ENCODE data around the gene EGFR.

Gene EGFR

GRCh38 chr7:55133630-55134358, 115.0 kb downstream of the EGFR start:
- peak; percentile 82 for ATAC-seq

More at GRCh38 chr7:55133630-55134358, 115.0 kb downstream of the EGFR start:
- TF ChIP-seq OSR1 (CRISPR knock-in tag; IDR thresholded peaks at IDR 0.05) (no peak), ZFP3 (CRISPR knock-in tag; IDR thresholded peaks at IDR 0.05) (peak; percentile 65), ARNTL (CRISPR knock-in tag; IDR thresholded peaks at IDR 0.05; ENCODE audit: borderline replicate concordance, low read depth) (no peak), PATZ1 (CRISPR knock-in tag; IDR thresholded peaks at IDR 0.05; ENCODE audit: borderline replicate concordance) (no peak), ZC3H10 (CRISPR knock-in tag; IDR thresholded peaks at IDR 0.05) (no peak), CSDC2 (CRISPR knock-in tag; IDR thresholded peaks at IDR 0.05) (peak; percentile 65; the same call in 1 of the 2 replicates), ZFP30 (CRISPR knock-in tag; IDR thresholded peaks at IDR 0.05) (no peak), TOX (CRISPR knock-in tag; IDR thresholded peaks at IDR 0.05; ENCODE audit: borderline replicate concordance) (no peak), CSRNP3 (CRISPR knock-in tag; IDR thresholded peaks at IDR 0.05) (no peak), PPARA (CRISPR knock-in tag; IDR thresholded peaks at IDR 0.05; ENCODE audit: borderline replicate concordance) (no peak), ZNF70 (CRISPR knock-in tag; IDR thresholded peaks at IDR 0.05) (no peak), CREB5 (CRISPR knock-in tag; IDR thresholded peaks at IDR 0.05; ENCODE audit: low read depth) (0 out of 2 replicates have a peak, but pooled peaks have one; percentile 42), TSHZ2 (CRISPR knock-in tag; IDR thresholded peaks at IDR 0.05) (no peak), SNAI2 (CRISPR knock-in tag; IDR thresholded peaks at IDR 0.05) (peak; percentile 64), RARB (CRISPR knock-in tag; IDR thresholded peaks at IDR 0.05) (no peak), ZNF8 (CRISPR knock-in tag; IDR thresholded peaks at IDR 0.05) (no peak), GLIS3 (CRISPR knock-in tag; IDR thresholded peaks at IDR 0.05) (no peak), ISL1 (CRISPR knock-in tag; IDR thresholded peaks at IDR 0.05) (peak; percentile 45; the same call in 1 of the 2 replicates), POU6F1 (CRISPR knock-in tag; IDR thresholded peaks at IDR 0.05; ENCODE audit: borderline replicate concordance, low read depth) (no peak), ZNF565 (CRISPR knock-in tag; conservative IDR thresholded peaks at IDR 0.05; ENCODE audit: low read depth) (no peak)

Measured in SK-N-SH treated with all-trans-retinoic acid at 6 μM for 48 hours (cell line).